NCI-H748 (cell line): Measurements from ENCODE around the gene COPB1.

Experiments used
- DNase-seq: peaks from one replicate; lab custom pipeline; 2025; ENCODE audit not compliant: unreplicated experiment; lab: John Stamatoyannopoulos, UW

Gene COPB1

DNA sequence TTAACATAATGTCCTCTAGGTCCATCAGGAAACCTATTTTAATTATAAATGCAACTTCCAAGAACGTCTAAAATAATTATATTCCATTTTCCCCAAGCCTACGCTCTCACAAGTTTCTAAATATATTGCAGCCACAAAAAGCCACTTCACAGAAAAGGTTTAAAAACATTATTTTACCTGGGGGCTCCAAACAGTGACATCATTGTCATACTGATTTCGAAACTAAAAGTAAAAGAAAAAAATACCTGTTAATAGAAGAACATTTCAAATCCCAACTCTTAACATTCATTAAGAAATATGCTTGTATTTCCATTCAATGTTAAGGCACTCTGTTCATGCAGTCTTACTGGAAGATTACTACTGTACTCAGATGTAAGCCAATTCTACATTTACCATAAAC, 19.2 kb upstream of the COPB1 start:
- DNase-seq: no peak

DNA sequence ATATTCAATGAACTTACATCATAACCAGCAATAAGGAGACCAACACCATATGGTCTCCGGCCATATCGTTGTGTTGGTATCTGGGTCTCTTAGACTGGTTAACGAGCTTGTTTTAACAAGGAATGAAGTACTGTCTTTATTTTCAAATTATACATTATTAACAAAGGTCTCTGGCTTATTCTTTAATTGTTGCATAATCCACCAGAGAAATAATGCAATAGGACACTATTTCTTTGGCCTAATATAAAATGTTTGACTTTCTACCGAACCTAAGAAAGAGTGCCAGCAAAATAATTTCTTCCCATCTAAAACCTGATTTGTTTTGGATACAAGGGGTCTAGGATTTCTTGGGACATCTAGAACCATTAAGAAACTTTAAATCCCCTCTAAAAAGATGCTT, 14.2 kb upstream of the COPB1 start:
- DNase-seq: no peak

DNA sequence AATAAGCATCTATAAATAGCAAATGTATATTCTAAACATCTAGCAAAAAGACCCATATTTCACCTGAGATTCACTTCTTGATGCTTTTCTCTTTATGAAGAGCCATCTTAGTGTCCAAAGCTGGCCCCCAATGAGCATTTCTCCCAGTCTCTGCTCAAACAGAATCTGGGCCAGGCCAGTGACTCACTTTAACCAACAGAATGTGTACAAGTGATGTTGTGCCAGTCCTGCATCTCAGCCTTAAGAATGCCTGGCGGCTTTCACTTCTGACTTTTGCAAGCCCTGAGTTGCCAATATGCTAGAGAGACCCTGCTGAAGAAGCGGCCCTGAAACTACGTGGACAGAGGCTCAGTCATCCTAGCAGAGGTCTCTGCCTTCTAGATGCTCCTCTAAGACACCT, 6.9 kb upstream of the COPB1 start:
- DNase-seq: no peak

DNA sequence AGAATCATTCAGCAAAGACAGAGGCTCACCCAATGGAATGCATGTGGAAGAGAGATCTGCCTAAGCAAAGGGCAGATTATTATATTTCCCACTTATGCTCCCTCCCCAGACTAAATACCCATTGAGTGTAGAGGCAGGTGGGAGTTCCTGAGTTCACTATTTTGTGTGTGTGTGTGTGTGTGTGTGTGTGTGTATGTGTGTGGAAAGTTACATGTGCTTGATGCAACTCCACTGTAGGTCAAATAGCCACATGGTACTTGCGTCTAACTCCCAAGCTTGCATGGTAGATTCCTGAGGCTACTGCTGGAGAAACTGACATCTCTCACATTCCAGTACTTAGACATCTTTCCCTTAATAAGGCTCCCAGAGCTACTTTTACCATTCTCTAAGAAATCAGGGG, 3.4 kb upstream of the COPB1 start:
- no peak for DNase-seq

DNA sequence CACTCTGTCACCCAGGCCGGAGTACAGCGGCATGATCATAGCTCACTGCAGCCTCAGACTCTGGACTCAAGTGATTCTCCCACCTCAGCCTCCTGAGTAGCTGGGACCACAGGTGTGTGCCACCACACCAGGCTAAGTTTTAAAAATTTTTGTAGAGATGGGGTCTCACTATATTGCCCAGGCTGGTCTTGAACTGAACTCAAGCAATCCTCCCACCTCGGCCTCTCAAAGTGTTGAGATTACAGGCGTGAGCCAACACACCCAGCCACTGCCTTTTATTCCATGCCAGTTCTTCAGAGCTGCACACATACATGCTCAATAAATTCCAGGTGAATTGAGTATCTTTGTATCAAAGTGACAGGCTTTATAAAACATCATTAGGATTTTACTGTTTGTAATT, 2.4 kb upstream of the COPB1 start:
- no peak for DNase-seq

DNA sequence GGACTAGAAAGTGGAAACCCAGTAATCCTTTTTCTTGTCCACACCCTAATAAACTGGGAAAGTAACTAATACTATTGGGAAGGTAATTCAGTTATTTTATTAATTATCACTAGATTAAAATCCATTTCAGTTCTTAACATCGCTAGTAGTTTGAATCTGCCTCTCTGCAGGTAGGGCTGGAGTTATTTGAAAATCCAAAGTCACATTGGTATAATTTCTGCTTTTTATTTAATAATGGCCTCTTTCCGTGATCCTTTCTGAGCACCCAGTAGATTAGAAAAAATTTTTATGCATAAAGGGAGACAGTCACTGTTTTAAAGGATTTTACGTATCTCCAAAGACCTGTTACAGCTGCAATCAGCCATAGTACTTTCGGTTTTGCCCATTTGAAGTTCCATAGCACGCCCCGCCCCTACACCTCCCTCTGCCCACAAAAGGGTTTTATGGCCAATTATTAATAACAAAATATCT, 605 bp upstream of the COPB1 start:
- peak; percentile 53 for DNase-seq

DNA sequence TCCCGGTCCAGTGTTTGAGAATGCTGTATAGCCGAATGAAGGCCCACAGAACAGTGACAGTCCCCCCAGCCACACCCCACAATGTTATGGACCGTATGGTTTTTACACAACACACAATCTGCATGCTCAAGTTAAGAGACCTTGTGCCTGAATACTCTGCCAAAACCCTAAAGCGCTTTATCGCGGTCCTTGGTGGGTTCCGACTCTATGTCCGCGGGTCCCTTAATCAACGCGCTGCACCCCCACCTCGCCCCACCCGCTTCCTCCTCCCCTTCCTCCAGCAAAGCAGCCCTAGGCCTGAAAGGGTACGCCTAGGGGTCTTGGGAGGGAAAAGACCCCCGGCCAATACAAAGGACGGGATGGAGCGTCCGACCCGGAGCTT, 442 bp downstream of the COPB1 start:
- peak; percentile 46 for DNase-seq

DNA sequence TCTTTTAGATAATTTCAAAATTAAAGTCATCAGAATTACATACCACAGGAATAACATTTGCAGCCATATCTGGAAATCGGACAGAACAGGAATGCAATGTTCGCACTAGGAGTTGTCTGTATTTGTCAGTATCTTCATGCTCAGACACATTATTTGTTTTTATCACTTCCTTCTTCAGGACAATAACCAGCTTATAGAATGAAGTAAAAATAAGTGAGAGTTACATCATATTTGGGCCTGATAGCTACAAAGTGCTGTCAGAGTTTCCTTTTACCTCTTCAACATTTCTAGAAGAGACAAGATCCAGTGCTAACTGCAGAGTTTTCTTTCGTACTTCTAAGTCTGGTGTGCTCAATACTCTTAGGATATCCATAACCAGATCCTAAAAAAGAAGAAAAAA, 18.9 kb downstream of the COPB1 start:
- DNase-seq: no peak

DNA sequence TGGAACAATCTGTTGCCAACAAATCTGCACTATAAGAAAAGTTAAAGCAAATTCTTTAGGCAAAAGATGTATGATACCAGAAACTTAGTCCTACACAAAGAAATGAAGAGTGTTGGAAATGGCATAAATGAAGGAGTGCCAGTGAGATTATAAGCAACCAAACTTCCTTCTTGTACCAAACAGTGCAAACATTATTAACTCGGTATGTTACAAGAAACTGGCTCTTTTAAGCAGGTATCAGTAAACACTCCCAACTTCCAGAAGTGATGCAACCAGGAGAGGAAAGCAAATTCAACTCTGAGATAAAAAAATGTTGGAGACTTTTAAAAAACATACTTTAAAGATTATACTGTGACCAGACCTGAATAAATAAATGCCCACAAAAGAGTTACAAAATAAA, 28.5 kb downstream of the COPB1 start:
- no peak for DNase-seq

DNA sequence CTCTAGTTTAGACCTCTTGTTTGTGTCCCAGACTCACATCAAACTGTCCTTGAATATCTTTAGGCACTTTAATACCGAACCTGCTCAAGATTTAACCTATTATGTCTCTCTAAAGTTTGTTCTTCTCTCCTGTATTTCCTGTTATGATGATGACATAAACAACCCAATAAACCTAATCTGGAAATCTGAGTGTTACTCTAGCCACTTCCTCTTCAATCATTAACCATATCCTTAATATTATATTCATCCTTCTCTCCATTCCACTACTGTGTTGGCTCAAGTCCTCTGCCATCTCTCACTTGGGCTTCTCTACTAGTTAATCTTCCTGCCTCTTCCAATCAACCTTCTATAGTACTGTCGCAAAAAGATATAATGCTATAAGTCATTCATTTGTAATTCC, 36.0 kb downstream of the COPB1 start:
- DNase-seq: no peak

DNA sequence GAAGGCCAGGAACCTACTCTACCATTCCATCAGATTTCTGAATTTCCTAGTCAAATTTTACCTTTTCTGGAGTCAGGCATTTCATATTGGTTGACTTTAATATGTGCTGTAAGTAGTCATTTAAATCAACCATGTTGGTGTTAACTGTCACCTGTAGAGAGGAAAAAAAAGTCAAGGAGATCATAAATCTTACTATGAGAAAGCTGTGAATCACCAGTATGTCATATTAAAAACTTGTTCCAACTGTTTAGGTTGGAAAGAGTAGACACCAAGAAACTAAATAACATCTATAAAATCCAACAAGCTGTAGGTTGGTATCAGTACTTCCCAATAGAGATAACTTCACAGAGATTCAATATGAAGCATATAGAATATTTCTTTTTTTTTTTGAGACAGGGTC, 39.5 kb downstream of the COPB1 start:
- no peak for DNase-seq

DNA sequence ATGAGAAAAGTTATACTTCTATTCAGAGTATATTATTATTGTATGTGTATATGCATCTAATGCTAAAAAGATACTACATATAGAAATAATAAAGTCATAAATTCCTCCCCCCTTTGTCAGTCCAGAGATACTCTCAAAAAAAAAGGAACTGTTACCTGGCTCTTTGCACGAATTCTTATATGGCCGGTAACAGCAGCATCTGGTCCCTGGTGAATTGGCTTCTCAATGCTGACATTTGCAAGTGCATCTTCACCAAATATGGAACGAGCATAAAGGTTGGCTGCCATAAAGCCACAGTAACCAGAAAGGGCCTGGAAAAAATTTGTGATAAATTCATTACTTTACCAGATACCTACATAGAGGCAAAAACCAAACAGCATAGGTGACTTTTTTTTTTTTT, 41.2 kb downstream of the COPB1 start:
- DNase-seq: no peak

DNA sequence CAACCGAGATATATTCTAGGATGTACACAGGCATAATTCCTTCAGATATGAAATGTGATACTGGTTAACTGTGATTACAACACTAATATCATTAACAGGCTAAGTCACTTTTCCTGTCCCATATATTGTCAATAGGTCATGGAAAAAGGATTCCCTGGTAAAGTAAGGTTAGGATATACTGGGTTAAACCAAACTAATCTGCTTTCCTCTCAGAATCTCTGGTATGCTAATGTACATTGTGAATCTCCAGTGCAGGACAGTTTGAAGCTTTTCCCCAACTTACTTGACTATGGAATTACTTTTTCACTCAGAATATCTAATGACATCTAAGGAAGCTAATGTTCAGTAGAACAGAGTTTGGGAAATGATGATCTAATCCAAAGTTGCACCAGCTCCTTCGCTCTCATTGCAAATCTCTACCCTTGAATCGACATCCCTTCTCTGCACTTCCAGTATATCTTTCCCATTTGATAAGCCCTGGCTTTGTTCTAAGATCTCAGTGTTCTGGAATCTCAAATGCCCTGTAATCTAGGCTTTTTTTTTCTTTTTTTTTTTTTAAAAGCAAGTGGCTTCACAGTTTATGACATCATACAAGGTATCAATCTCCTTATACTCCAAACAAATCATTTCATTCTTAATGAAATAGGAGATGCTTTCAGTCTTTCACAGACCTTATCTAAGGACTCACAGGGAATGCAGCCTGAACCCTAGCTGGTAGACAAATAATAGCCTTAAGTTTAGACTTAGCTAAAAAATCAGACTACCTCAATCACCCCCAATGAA, 43.8 kb downstream of the COPB1 start:
- no peak for DNase-seq

DNA sequence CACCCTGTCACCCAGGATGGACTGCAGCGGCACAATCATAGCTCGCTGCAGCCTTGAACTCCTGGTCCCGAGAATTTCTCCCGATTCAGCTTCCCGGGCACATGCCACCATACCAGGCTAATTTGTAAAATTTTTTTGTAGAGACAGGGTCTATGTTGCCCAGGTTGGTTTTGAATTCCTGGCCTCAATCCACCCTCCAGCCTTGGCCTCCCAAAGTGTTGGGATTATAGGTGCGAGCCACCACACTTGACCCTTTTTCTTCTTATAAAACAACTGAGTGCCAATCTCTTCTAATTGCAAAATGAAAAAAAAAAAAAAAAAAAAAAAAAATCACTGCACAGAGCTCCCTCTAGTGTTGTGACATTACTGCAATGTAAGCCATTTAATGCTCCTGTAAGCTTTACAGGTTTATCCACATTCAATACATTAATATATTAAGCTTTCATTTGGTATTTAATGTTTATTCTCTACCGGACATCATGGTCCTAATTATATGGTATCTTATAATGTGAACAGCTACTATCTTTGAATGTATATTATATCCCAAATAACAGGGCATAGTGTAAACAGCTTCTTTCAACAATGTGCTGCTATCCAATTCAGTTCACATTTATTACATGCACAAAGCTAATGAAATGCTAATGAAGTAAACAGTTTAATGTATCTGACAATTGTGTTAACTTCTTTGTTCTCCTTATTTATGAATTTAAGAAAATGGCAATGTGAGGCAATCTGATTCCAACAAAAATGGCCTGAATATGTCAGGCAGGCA, 44.6 kb downstream of the COPB1 start:
- peak; percentile 6 for DNase-seq

DNA sequence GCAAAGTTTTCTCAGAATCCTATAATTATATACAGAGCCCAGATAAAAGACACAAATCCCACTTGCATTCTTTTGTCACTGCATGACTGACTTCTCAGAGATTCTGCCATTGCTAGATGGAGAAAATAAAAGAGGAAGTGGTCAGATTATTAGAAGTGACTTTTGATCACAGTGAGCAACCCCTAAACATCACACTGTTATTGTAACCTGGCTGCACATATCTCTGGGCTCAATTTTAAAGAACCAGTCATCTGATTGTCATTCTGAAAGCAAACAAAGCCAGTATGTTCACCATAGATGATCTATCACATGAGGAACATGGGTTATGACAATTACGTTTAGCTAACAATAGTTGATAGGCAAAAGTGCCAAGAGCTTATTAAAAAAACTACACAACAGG, 47.8 kb downstream of the COPB1 start:
- no peak for DNase-seq

DNA sequence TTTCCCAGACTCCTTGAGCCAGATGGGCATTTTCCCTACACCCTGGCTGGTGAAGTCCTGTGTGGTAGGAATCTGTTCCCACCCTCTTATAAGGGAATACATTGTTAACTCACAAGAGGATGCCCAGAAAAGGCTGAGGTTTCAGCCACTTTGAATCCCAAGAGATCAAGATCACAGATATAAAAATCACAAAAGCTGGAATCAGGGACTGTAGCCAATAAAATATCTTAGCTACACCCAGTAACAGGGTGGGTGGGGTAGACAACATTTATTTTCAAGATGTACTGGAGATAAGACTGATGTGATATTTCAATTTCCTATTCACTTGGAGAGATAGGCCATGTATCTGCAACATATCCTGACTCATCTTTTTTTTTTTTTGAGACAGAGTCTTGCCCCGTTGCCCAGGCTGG, 50.3 kb downstream of the COPB1 start:
- DNase-seq: no peak

DNA sequence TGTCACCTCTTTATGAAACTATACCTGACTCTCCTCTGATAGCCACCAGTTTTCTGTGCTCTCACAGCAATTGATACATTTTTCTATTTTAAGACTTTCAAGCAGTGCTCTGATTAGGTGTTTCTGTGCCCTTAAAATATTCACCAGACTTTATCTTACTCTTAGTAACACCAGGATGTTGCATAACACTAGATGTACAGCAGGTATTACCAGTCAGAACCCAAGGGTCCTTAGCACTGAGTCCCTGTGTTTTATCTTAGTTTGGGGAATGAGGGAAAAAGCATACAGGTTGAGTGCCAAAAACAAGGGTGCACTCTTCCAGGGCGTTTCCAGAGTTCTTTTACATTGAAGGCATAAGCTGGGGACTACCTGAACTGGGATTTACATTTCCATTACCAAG, 51.4 kb downstream of the COPB1 start:
- no peak for DNase-seq

DNA sequence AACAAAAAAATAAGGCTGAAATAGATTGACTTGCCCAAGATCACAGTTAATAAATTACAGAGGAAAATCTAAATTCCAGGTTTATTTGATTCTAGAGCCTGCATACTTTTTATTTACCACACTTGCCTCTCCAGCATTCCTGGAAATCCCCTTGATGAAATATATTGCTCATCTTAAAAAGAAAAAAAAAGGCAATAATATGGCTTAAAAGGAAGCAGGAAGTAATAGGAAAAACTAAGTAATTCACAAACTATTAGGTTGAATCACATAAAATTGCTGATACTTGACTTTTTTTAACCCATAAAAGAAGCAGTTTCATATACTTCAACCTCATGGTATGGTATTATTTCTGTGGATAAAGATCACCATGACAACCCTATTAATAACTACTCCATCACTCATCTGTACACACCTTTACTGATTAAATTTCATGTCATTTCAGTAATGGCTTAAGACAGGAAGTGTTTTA, 52.9 kb downstream of the COPB1 start:
- DNase-seq: no peak

DNA sequence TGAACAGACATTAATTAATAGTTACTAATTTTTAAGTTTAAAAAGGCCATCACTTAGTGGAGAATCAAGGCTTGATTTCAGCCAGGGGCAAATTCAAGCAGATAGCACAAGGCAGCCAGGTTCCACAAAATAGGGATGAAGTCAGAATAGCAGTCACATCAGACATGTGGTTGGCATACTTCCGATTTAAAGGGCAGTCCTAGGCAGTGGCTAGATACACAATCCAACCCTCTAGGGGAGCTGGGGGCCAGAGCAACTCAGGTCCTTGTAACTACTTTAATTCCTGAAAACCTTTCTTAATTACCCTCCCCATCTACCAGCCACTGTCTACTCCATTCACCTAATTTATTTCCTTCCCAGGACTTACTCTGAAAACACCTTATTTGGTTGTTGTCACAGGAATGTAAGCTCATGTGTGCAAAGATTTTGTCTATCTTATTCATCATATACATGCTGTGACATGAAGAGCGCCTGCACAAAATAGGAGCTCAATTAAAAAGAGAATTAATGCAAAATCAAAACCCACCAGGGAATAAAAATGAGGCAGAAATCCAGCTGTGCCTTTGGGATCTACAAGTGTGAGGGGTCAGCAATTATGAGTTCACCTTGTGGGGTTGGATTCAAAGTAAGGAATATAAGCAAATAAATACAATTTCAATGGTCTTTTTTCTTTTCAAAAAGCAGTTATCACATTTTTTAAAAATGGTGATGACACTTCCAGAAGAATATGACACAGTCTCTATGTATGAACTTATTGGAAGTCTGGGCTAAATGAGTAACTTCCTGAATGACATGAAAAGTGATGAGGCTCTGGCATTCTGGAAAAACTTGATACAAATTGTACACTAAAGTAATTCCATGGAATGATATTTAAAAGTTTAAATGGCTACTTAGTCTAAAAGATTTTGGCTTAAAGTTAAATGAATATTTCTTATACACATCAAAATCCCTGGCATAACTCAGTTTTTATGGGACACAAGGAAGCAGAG, 53.8 kb downstream of the COPB1 start:
- DNase-seq: no peak

DNA sequence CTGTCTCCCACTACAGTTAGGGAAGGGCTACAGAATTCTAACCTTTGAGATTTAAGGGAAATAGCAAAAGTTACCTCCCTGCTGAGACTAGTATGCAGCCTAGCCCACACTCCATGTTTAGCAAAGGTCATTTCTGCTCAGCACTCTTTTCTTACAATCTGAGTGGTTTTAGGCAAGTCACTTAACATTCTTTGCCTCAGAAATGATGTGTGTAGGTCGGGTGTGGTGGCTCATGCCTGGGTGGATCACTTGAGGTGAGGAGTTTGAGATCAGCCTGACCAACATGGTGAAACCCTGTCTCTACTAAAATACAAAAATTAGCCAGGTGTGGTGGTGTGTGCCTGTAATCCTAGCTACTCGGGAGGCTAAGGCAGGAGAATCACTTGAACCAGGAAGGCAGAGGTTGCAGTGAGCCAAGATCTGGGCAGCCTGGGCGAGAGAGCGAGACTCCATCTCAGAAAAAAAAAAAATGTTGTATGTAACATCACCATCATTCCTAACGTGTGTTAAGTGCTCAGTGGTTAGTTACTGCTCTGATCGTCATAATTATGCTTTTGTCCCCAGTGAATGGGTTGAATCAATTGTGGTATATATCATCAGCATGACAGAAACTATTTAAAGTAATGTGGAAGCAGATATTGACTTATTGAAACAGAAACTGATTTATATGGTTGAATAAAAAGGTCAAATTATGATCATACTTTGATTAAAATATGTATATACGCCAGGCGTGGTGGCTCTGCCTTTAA, 55.0 kb downstream of the COPB1 start:
- DNase-seq: no peak

DNA sequence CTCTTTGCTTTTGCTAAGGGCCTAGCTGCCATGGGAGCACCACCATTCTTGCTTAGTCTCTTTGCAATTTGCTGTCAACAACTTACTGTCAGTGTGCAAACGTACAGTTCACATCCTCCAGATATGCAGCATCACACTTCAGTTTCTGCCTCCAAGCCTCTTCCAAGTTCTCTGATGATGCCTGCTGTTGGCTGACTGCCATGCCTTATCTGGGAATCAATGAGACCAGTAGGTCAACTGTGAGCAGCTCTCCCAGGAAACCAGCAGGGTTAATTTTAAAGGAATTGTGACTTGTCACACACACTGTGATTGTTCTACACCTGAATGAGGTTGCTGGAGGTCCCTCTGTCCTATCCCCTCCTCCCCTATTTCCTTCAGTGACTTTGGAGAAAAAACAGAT, 56.0 kb downstream of the COPB1 start:
- peak; percentile 8 for DNase-seq
